NCI-H2107 (cell line): Measurements from ENCODE around the gene EID2.

Source experiments
- DNase-seq: peaks from one replicate; lab custom pipeline; 2025; lab: John Stamatoyannopoulos, UW

Gene EID2

GRCh38 chr19:39539518-39540332 lies at the start of gene EID2:
Gene EID2 (minus strand): TSS chr19:39540161. CDS start chr19:39540079, 82 bp downstream.
- peak; percentile 91 for DNase-seq

- DNase-seq = no peak
Measured at GRCh38 chr19:39588066-39588465, 48.1 kb upstream of the EID2 start.

GRCh38 chr19:39587496-39587895 lies 47.5 kb upstream of the EID2 start:
- no peak for DNase-seq

GRCh38 chr19:39582891-39583625 lies 43.1 kb upstream of the EID2 start:
- DNase-seq = no peak

GRCh38 chr19:39582442-39582841 lies 42.5 kb upstream of the EID2 start:
- no peak for DNase-seq

- DNase-seq = no peak
Measured at GRCh38 chr19:39568604-39569003, 28.6 kb upstream of the EID2 start.

- DNase-seq = no peak
Measured at GRCh38 chr19:39566064-39566463, 26.1 kb upstream of the EID2 start.

GRCh38 chr19:39563408-39563807 lies 23.4 kb upstream of the EID2 start:
- no peak for DNase-seq

- no peak for DNase-seq
Measured at GRCh38 chr19:39558624-39559117, 18.7 kb upstream of the EID2 start.

- peak; percentile 43 for DNase-seq
Measured at GRCh38 chr19:39557811-39558623, 18.1 kb upstream of the EID2 start.

- DNase-seq = no peak
Measured at GRCh38 chr19:39555883-39556282, 15.9 kb upstream of the EID2 start.

GRCh38 chr19:39554701-39555311 lies 14.8 kb upstream of the EID2 start:
- no peak for DNase-seq

- no peak for DNase-seq
Measured at GRCh38 chr19:39553082-39553652, 13.2 kb upstream of the EID2 start.

GRCh38 chr19:39550197-39550596 lies 10.2 kb upstream of the EID2 start:
- no peak for DNase-seq

GRCh38 chr19:39546599-39546998 lies 6.6 kb upstream of the EID2 start:
- DNase-seq = no peak

GRCh38 chr19:39544911-39545310 lies 5.0 kb upstream of the EID2 start:
- DNase-seq = no peak

GRCh38 chr19:39544226-39544903 lies 4.4 kb upstream of the EID2 start:
- DNase-seq = no peak

- DNase-seq = no peak
Measured at GRCh38 chr19:39543477-39543857, 3.5 kb upstream of the EID2 start.

- no peak for DNase-seq
Measured at GRCh38 chr19:39542206-39542605, 2.2 kb upstream of the EID2 start.

- DNase-seq = no peak
Measured at GRCh38 chr19:39540333-39540673, 342 bp upstream of the EID2 start.

- DNase-seq = no peak
Measured at GRCh38 chr19:39539165-39539517, 820 bp downstream of the EID2 start.
